HepG2 (cell line): ENCODE measurements around the gene MLST8. TPM values are rescaled to one million over a fixed set of nuclear protein-coding genes. Genes with fewer than 3 reads are reported as not detected.

ENCODE experiments used
- ATAC-seq: fragments of 200-7000 bp; cut with Tn5 transposase; 3 replicates; pipeline ENCODE4 v1.9.1; 2020; ENCODE audit warnings: mild to moderate bottlenecking, moderate library complexity
- BruUV-seq: library from RNA; stranded (reverse); fragments of 400-500 nt; replicated peaks from 2 replicates; lab custom pipeline; 2021; lab: Mats Ljungman, UMichigan
- CTCF ChIA-PET: fragments of 300-600 bp; formaldehyde crosslinking; extraction: SDS; loops from one replicate; lab custom pipeline; 2021; ENCODE audit warnings: low total read pairs, inconsistent platforms, low intra/inter-chr PET ratio; lab: Yijun Ruan, JAX
- POLR2A ChIA-PET: fragments of 350-600 bp; sonication (Branson Sonifier 250); formaldehyde crosslinking; loops from one replicate; lab custom pipeline; 2020; ENCODE audit warnings: antibody characterized with exemption, inconsistent platforms; lab: Yijun Ruan, JAX
- DNase-seq: peaks from one replicate; pipeline ENCODE4 v3.0.0-alpha.2; 2015; ENCODE audit warnings: low spot score
- FAIRE-seq: peaks from 3 replicates; lab custom pipeline; 2011; peaks lifted over from hg19 to GRCh38; lab: Jason Lieb, UNC
- H2AFZ ChIP-seq: one replicate; pipeline ENCODE4 v1.6.1; 2011; ENCODE audit warnings: low read length, inconsistent platforms
- H3K27ac ChIP-seq: fragments of 300-600 bp; 3 replicates; pipeline ENCODE4 v1.8.0; 2011; ENCODE audit warnings: mixed run types, mild to moderate bottlenecking, mixed read lengths, low read length, inconsistent platforms; ENCODE audit not compliant: insufficient read depth; ENCODE audit errors: extremely low read length
- H3K27me3 ChIP-seq, 2 experiments: fragments of 200-600 bp in 1 of 2; 2 replicates in 1 of 2; 3 replicates in 1 of 2; pipeline versions ENCODE4 v1.6.0 to v1.8.0; 2011; ENCODE audit warnings: low read length in 2 of 2, mild to moderate bottlenecking in 2 of 2, moderate library complexity in 2 of 2, inconsistent platforms in 1 of 2; ENCODE audit not compliant: insufficient read depth in 2 of 2, control insufficient read depth in 1 of 2
- H3K36me3 ChIP-seq, 2 experiments: fragments of 200-600 bp in 1 of 2; replicated peaks in 1 of 2; 2 replicates in 1 of 2; 3 replicates in 1 of 2; pipeline versions ENCODE4 v1.5.1 to v1.8.0; 2011; ENCODE audit warnings: low read length in 2 of 2, inconsistent platforms in 1 of 2; ENCODE audit not compliant: insufficient read depth in 2 of 2, control insufficient read depth in 1 of 2
- H3K4me1 ChIP-seq: 2 replicates; pipeline ENCODE4 v1.5.1; 2012; ENCODE audit warnings: low read length, inconsistent platforms; ENCODE audit not compliant: insufficient read depth
- H3K4me2 ChIP-seq: 2 replicates; pipeline ENCODE4 v1.6.0; 2011; ENCODE audit warnings: low read depth, low read length, inconsistent platforms
- H3K4me3 ChIP-seq, 3 experiments: fragments of 200-600 bp in 1 of 3; sonication (generic), shearing (Covaris generic) in 1 of 3; replicated peaks in 1 of 3; 2 replicates each; pipeline ENCODE4 v1.5.1; 2011 to 2016; ENCODE audit warnings: low read length in 3 of 3, inconsistent platforms in 2 of 3, low read depth in 2 of 3, mild to moderate bottlenecking in 2 of 3, control low read depth in 1 of 3, mixed read lengths in 1 of 3; ENCODE audit not compliant: insufficient read depth in 1 of 3
- H3K79me2 ChIP-seq: one replicate; pipeline ENCODE4 v1.6.1; 2011; ENCODE audit warnings: low read length, inconsistent platforms; ENCODE audit not compliant: insufficient read depth
- H3K9ac ChIP-seq: 2 replicates; pipeline ENCODE4 v1.6.0; 2011; ENCODE audit warnings: mild to moderate bottlenecking, low read depth, low read length, inconsistent platforms; ENCODE audit not compliant: insufficient read depth
- H3K9me3 ChIP-seq: 2 replicates; pipeline ENCODE4 v1.5.1; 2012; ENCODE audit warnings: mild to moderate bottlenecking, low read length
- H4K20me1 ChIP-seq: 2 replicates; pipeline ENCODE4 v1.6.0; 2011; ENCODE audit warnings: inconsistent platforms, mild to moderate bottlenecking, low read length, moderate library complexity; ENCODE audit not compliant: insufficient read depth
- HNRNPL ChIP-seq: fragments of 200-400 bp; formaldehyde crosslinking; IDR thresholded peaks from 2 replicates; pipeline ENCODE4 v1.6.1; 2017; ENCODE audit warnings: mild to moderate bottlenecking, low read depth, low read length
- REST ChIP-seq, 2 experiments: IDR thresholded peaks; 2 replicates each; pipeline ENCODE4 v1.6.1; 2011 to 2012; ENCODE audit warnings: low read length in 2 of 2, borderline replicate concordance in 1 of 2, low read depth in 1 of 2, mild to moderate bottlenecking in 1 of 2, moderate library complexity in 1 of 2
- WGBS: methylation state at CpG from one replicate; pipeline ENCODE4 v1.1.6; 2017; ENCODE audit warnings: low lambda C conversion rate; 5-methylcytosine and 5-hydroxymethylcytosine counted together
- in situ Hi-C: cut with HindIII; loops from 2 replicates; pipeline ENCODE4 v1.10.0; 2017; ENCODE audit warnings: low pct_unique_long_range_greater_than_20kb; ENCODE audit not compliant: extremely low pct_ligation_motif_present
- intact Hi-C: fragments of 100-400 bp; cut with micrococcal nuclease; formaldehyde crosslinking; loops from one replicate; pipeline ENCODE4 v1.10.0; 2022; ENCODE audit not compliant: unreplicated experiment
- polyA plus RNA-seq, 8 experiments: library from polyadenylated mRNA; depleted of rRNA in 3 of 8; stranded (reverse) in 7 of 8; unstranded in 1 of 8; fragments of >200 nt; fragmentation: Illumina TruSeq in 4 of 8; extraction: Trizol in 4 of 8; gene quantifications; 2 replicates each; pipeline versions ENCODE4 v1.2.1 to v1.2.3, GENCODE V29; 2011 to 2016; ENCODE audit warnings: low read depth in 4 of 8, missing spikeins in 1 of 8, mixed read lengths in 1 of 8; ENCODE audit not compliant: insufficient read depth in 1 of 8
- total RNA-seq, 5 experiments: library from RNA; depleted of rRNA; stranded (reverse); fragments of >200 nt; fragmentation: Illumina TruSeq; extraction: Trizol; gene quantifications; 2 replicates each; pipeline ENCODE4 v1.2.3, GENCODE V29; 2016; ENCODE audit warnings: low read depth in 1 of 5

MLST8 gene
- total and polyA plus RNA-seq, 2 of the 13 experiments (the other 11 are each of a cell fraction or from before 2014, with no cell fraction given), result 30.8 to 72.7 TPM

- H3K9me3 ChIP-seq, result no peaks in the 10 kb centered on the region
- in situ Hi-C loops (no loop called here), intact Hi-C loops (no loop called here)
- H4K20me1 ChIP-seq, result no peaks in the 10 kb centered on the region
- no peak overlapping the region for H3K4me3 ChIP-seq
- ChIA-PET CTCF (no interaction called here), POLR2A (interaction anchor here (1.0 kb wide), 1 partner anchor 16 kb away, joined by 3 read pairs; no protein-coding TSS in a partner anchor)
- 100% methylated on average over 3 of the region's 4 CpGs for WGBS
- H3K27me3 ChIP-seq, result no peaks in the 10 kb centered on the region
- peaks cover 10 to 32% of the 10 kb centered on the region in 2 experiments; a peak in 2 of 5 replicates for H3K36me3 ChIP-seq
- no TSS peak for BruUV-seq
- ATAC-seq (no peak), DNase-seq (no peak), FAIRE-seq (no peak)
- no peak overlapping the region for H3K9ac ChIP-seq
- no peaks in the 10 kb centered on the region for H3K79me2 ChIP-seq
- H3K4me1 ChIP-seq, result no peaks in the 10 kb centered on the region
- H2AFZ ChIP-seq, result no peak overlapping the region
- no peak overlapping the region for H3K27ac ChIP-seq
- H3K4me2 ChIP-seq, result no peak overlapping the region
- TF ChIP-seq REST (IDR thresholded peaks at IDR 0.05; ENCODE audit: borderline replicate concordance in 1 of 2, low read depth in 1 of 2, low read length in 2 of 2), result no peak
- peak; percentile 80 for TF ChIP-seq HNRNPL
These were observed 31.3 kb upstream of the MLST8 start for GRCh38 chr16:2173916-2174315.
